Mucosa of stomach (tissue), 1 donor: Measurements from ENCODE around the gene SETBP1.

Source experiments
- H3K27me3 ChIP-seq: one replicate; pipeline ENCODE4 v1.7.0; 2013; ENCODE audit warnings: mild to moderate bottlenecking, low read length; ENCODE audit not compliant: control insufficient read depth, insufficient read depth
- H3K36me3 ChIP-seq: one replicate; pipeline ENCODE4 v1.7.0; 2013; ENCODE audit warnings: low read length; ENCODE audit not compliant: control insufficient read depth, insufficient read depth
- H3K4me1 ChIP-seq: one replicate; pipeline ENCODE4 v1.7.0; 2013; ENCODE audit warnings: mild to moderate bottlenecking, low read length; ENCODE audit not compliant: control insufficient read depth, insufficient read depth
- H3K4me3 ChIP-seq: one replicate; pipeline ENCODE4 v1.7.0; 2013; ENCODE audit warnings: low read length
- H3K9ac ChIP-seq: one replicate; pipeline ENCODE4 v1.7.0; 2013; ENCODE audit warnings: mild to moderate bottlenecking, low read length, moderate library complexity
- H3K9me3 ChIP-seq: one replicate; pipeline ENCODE4 v1.7.0; 2013; ENCODE audit warnings: mild to moderate bottlenecking, low read length, moderate library complexity; ENCODE audit not compliant: control insufficient read depth
- donor health status: Pancreatic carcinoma.

SETBP1 gene

GRCh38 chr18:44887227-44887631, 206.5 kb downstream of the SETBP1 start:
- no peak overlapping the region for H3K9ac ChIP-seq
- H3K4me1 ChIP-seq, result peaks cover 14% of the 10 kb centered on the region
- no peak overlapping the region for H3K4me3 ChIP-seq
- no peaks in the 10 kb centered on the region for H3K36me3 ChIP-seq
- H3K9me3 ChIP-seq, result no peaks in the 10 kb centered on the region
- H3K27me3 ChIP-seq, result no peaks in the 10 kb centered on the region

GRCh38 chr18:44889111-44889510, 208.4 kb downstream of the SETBP1 start:
- Histone ChIP-seq H3K9ac (no peak overlapping the region), H3K4me3 (no peak overlapping the region), H3K27me3 (no peaks in the 10 kb centered on the region), H3K36me3 (no peaks in the 10 kb centered on the region), H3K9me3 (no peaks in the 10 kb centered on the region), H3K4me1 (peaks cover 14% of the 10 kb centered on the region)

- Histone ChIP-seq H3K36me3 (no peaks in the 10 kb centered on the region), H3K9me3 (no peaks in the 10 kb centered on the region), H3K27me3 (no peaks in the 10 kb centered on the region), H3K9ac (no peak overlapping the region), H3K4me3 (no peak overlapping the region), H3K4me1 (peaks cover 6% of the 10 kb centered on the region)
Measured at GRCh38 chr18:44893045-44893706, 212.5 kb downstream of the SETBP1 start.

- Histone ChIP-seq H3K36me3 (no peaks in the 10 kb centered on the region), H3K4me3 (no peak overlapping the region), H3K27me3 (no peaks in the 10 kb centered on the region), H3K9me3 (no peaks in the 10 kb centered on the region), H3K9ac (no peak overlapping the region), H3K4me1 (peaks cover 12% of the 10 kb centered on the region)
Measured at GRCh38 chr18:44893966-44894365, 213.3 kb downstream of the SETBP1 start.

- Histone ChIP-seq H3K27me3 (no peaks in the 10 kb centered on the region), H3K36me3 (no peaks in the 10 kb centered on the region), H3K9me3 (no peaks in the 10 kb centered on the region), H3K4me3 (no peak overlapping the region), H3K4me1 (peaks cover 12% of the 10 kb centered on the region), H3K9ac (no peak overlapping the region)
Measured at GRCh38 chr18:44895176-44895798, 214.6 kb downstream of the SETBP1 start.

GRCh38 chr18:44896846-44897245, 216.2 kb downstream of the SETBP1 start:
- H3K9ac ChIP-seq, result no peak overlapping the region
- no peak overlapping the region for H3K4me3 ChIP-seq
- H3K27me3 ChIP-seq, result no peaks in the 10 kb centered on the region
- no peaks in the 10 kb centered on the region for H3K9me3 ChIP-seq
- no peaks in the 10 kb centered on the region for H3K36me3 ChIP-seq
- H3K4me1 ChIP-seq, result peaks cover 12% of the 10 kb centered on the region

- H3K9ac ChIP-seq, result no peak overlapping the region
Measured at GRCh38 chr18:44897411-44897810, 216.7 kb downstream of the SETBP1 start.

GRCh38 chr18:44897816-44898215, 217.1 kb downstream of the SETBP1 start:
- no peak overlapping the region for H3K9ac ChIP-seq
- peaks cover 12% of the 10 kb centered on the region for H3K4me1 ChIP-seq
- no peaks in the 10 kb centered on the region for H3K9me3 ChIP-seq
- no peaks in the 10 kb centered on the region for H3K27me3 ChIP-seq
- H3K36me3 ChIP-seq, result no peaks in the 10 kb centered on the region
- no peak overlapping the region for H3K4me3 ChIP-seq

More at GRCh38 chr18:44897411-44897810, 216.7 kb downstream of the SETBP1 start:
- H3K36me3 ChIP-seq, result no peaks in the 10 kb centered on the region
- H3K4me3 ChIP-seq, result no peak overlapping the region
- H3K9me3 ChIP-seq, result no peaks in the 10 kb centered on the region
- H3K27me3 ChIP-seq, result no peaks in the 10 kb centered on the region
- H3K4me1 ChIP-seq, result peaks cover 12% of the 10 kb centered on the region

GRCh38 chr18:44898498-44898897, 217.8 kb downstream of the SETBP1 start:
- Histone ChIP-seq H3K9ac (no peak overlapping the region), H3K36me3 (no peaks in the 10 kb centered on the region), H3K4me3 (no peak overlapping the region), H3K9me3 (no peaks in the 10 kb centered on the region), H3K27me3 (no peaks in the 10 kb centered on the region), H3K4me1 (peaks cover 12% of the 10 kb centered on the region)

- no peaks in the 10 kb centered on the region for H3K27me3 ChIP-seq
- no peak overlapping the region for H3K9ac ChIP-seq
- no peaks in the 10 kb centered on the region for H3K9me3 ChIP-seq
- no peaks in the 10 kb centered on the region for H3K36me3 ChIP-seq
- H3K4me3 ChIP-seq, result no peak overlapping the region
- H3K4me1 ChIP-seq, result peaks cover 12% of the 10 kb centered on the region
Measured at GRCh38 chr18:44899832-44900231, 219.1 kb downstream of the SETBP1 start.

GRCh38 chr18:44900627-44901026, 219.9 kb downstream of the SETBP1 start:
- no peaks in the 10 kb centered on the region for H3K27me3 ChIP-seq
- no peaks in the 10 kb centered on the region for H3K36me3 ChIP-seq
- H3K4me1 ChIP-seq, result peaks cover 12% of the 10 kb centered on the region
- H3K9ac ChIP-seq, result no peak overlapping the region
- no peaks in the 10 kb centered on the region for H3K9me3 ChIP-seq
- no peak overlapping the region for H3K4me3 ChIP-seq

- H3K9me3 ChIP-seq, result no peaks in the 10 kb centered on the region
- H3K4me3 ChIP-seq, result no peak overlapping the region
- no peak overlapping the region for H3K9ac ChIP-seq
Measured at GRCh38 chr18:44901283-44901682, 220.6 kb downstream of the SETBP1 start.

More at GRCh38 chr18:44901283-44901682, 220.6 kb downstream of the SETBP1 start:
- Histone ChIP-seq H3K36me3 (no peaks in the 10 kb centered on the region), H3K4me1 (peaks cover 6% of the 10 kb centered on the region), H3K27me3 (no peaks in the 10 kb centered on the region)
